ENCODE measurements around the gene KIF5B. TPM values are rescaled to one million over a fixed set of nuclear protein-coding genes. Genes with fewer than 3 reads are reported as not detected.

The KIF5B gene
- total and polyA plus RNA-seq, 4 donors = 12.2 to 42.0 (median 22.9) TPM

- no peaks in the 10 kb centered on the region for H3K27me3 ChIP-seq (ENCODE audit: control insufficient read depth in 4 of 4, insufficient read depth in 4 of 4, low read length in 3 of 4)
- H3K36me3 ChIP-seq (ENCODE audit: control insufficient read depth in 4 of 4, insufficient read depth in 3 of 4, low read depth in 1 of 4, low read length in 3 of 4) = peaks cover 8 to 82% (median 74%) of the 10 kb centered on the region in 4 donors
- H3K4me1 ChIP-seq (ENCODE audit: control insufficient read depth in 4 of 4, insufficient read depth in 4 of 4, low read length in 3 of 4) = no peaks in the 10 kb centered on the region
- DNase-seq (ENCODE audit: low spot score) = no peak
- WGBS = 97% methylated on average over 6 of the region's 6 CpGs
- TF ChIP-seq EGR1 (IDR thresholded peaks at IDR 0.05; ENCODE audit: low read depth in 2 of 2) = no peak
- no peak for TF ChIP-seq RAD21 (IDR thresholded peaks at IDR 0.05)
- TF ChIP-seq ZBTB33 (IDR thresholded peaks at IDR 0.05) = no peak
- no peak for TF ChIP-seq NR2F2 (IDR thresholded peaks at IDR 0.05)
- TF ChIP-seq TAF1 (conservative IDR thresholded peaks at IDR 0.05) = no peak
- TF ChIP-seq CTCF (IDR thresholded peaks at IDR 0.05; ENCODE audit: low read depth, low read length, missing input control) = no peak
- no peak for TF ChIP-seq MAX (IDR thresholded peaks at IDR 0.05)
- no peak for TF ChIP-seq FOXA2 (IDR thresholded peaks at IDR 0.05)
- no peak for TF ChIP-seq ATF3 (IDR thresholded peaks at IDR 0.05)
- no peak for TF ChIP-seq SP1 (IDR thresholded peaks at IDR 0.05)
- no peak for TF ChIP-seq JUND (IDR thresholded peaks at IDR 0.05)
- TF ChIP-seq HNF4G (IDR thresholded peaks at IDR 0.05) = no peak
- H3K4me3 ChIP-seq (ENCODE audit: low read depth in 1 of 3, low read length in 3 of 3) = no peak overlapping the region
- H3K27ac ChIP-seq (ENCODE audit: low read depth in 1 of 2, low read length in 2 of 2) = no peak overlapping the region
- no peaks in the 10 kb centered on the region for H3K9me3 ChIP-seq (ENCODE audit: control insufficient read depth in 4 of 4, low read length in 3 of 4)
- no peak overlapping the region for H3K9ac ChIP-seq (ENCODE audit: low read depth in 1 of 2, low read length in 2 of 2)
Observed at GRCh38 chr10:32031424-32031823, 24.8 kb downstream of the KIF5B start.

- Histone ChIP-seq H3K9ac (ENCODE audit: low read depth in 1 of 2, low read length in 2 of 2) (no peak overlapping the region), H3K36me3 (ENCODE audit: control insufficient read depth in 4 of 4, insufficient read depth in 3 of 4, low read depth in 1 of 4, low read length in 3 of 4) (peaks cover 6 to 73% (median 60%) of the 10 kb centered on the region in 4 donors), H3K27me3 (ENCODE audit: control insufficient read depth in 4 of 4, insufficient read depth in 4 of 4, low read length in 3 of 4) (no peaks in the 10 kb centered on the region), H3K4me3 (ENCODE audit: low read depth in 1 of 3, low read length in 3 of 3) (no peak overlapping the region), H3K9me3 (ENCODE audit: control insufficient read depth in 4 of 4, low read length in 3 of 4) (no peaks in the 10 kb centered on the region), H3K27ac (ENCODE audit: low read depth in 1 of 2, low read length in 2 of 2) (no peak overlapping the region), H3K4me1 (ENCODE audit: control insufficient read depth in 4 of 4, insufficient read depth in 4 of 4, low read length in 3 of 4) (no peaks in the 10 kb centered on the region)
- WGBS = 33% methylated on average over 1 of the region's 1 CpG
- TF ChIP-seq SP1 (IDR thresholded peaks at IDR 0.05) (no peak), RAD21 (IDR thresholded peaks at IDR 0.05) (no peak), TAF1 (conservative IDR thresholded peaks at IDR 0.05) (no peak), NR2F2 (IDR thresholded peaks at IDR 0.05) (no peak)
- no peak for DNase-seq (ENCODE audit: low spot score)
Observed at GRCh38 chr10:32028710-32029109, 27.5 kb downstream of the KIF5B start.

GRCh38 chr10:32023264-32023663, 33.0 kb downstream of the KIF5B start:
- WGBS = 61% methylated on average over 1 of the region's 1 CpG
- Histone ChIP-seq H3K36me3 (ENCODE audit: control insufficient read depth in 4 of 4, insufficient read depth in 3 of 4, low read depth in 1 of 4, low read length in 3 of 4) (peaks cover 3 to 71% (median 59%) of the 10 kb centered on the region in 4 donors), H3K4me1 (ENCODE audit: control insufficient read depth in 4 of 4, insufficient read depth in 4 of 4, low read length in 3 of 4) (no peaks in the 10 kb centered on the region), H3K9me3 (ENCODE audit: control insufficient read depth in 4 of 4, low read length in 3 of 4) (no peaks in the 10 kb centered on the region), H3K4me3 (ENCODE audit: low read depth in 1 of 3, low read length in 3 of 3) (no peak overlapping the region), H3K27ac (ENCODE audit: low read depth in 1 of 2, low read length in 2 of 2) (no peak overlapping the region), H3K9ac (ENCODE audit: low read depth in 1 of 2, low read length in 2 of 2) (no peak overlapping the region), H3K27me3 (ENCODE audit: control insufficient read depth in 4 of 4, insufficient read depth in 4 of 4, low read length in 3 of 4) (no peaks in the 10 kb centered on the region)
- TF ChIP-seq RAD21 (IDR thresholded peaks at IDR 0.05) (no peak), ZBTB33 (IDR thresholded peaks at IDR 0.05) (no peak), EGR1 (IDR thresholded peaks at IDR 0.05; ENCODE audit: low read depth in 2 of 2) (no peak), CTCF (IDR thresholded peaks at IDR 0.05; ENCODE audit: low read depth, low read length, missing input control) (no peak), YY1 (IDR thresholded peaks at IDR 0.05) (no peak), TAF1 (conservative IDR thresholded peaks at IDR 0.05) (no peak), NR2F2 (IDR thresholded peaks at IDR 0.05) (no peak), ATF3 (IDR thresholded peaks at IDR 0.05) (no peak), RXRA (IDR thresholded peaks at IDR 0.05) (no peak), GABPA (IDR thresholded peaks at IDR 0.05 in 1 of 2, conservative IDR thresholded peaks at IDR 0.05 in 1 of 2) (no peak), HNF4A (conservative IDR thresholded peaks at IDR 0.05) (no peak)
- DNase-seq (ENCODE audit: low spot score) = no peak

All from liver (tissue), 9 donors.